Stimulated activated CD8-positive, alpha-beta memory T cell treated with anti-CD3 and anti-CD28 coated beads, Interleukin-12 subunit alpha, Interleukin-12 subunit beta, amount 100 ng/mL, for 4 hours (primary cell): ENCODE results near the gene ZNF331.

ENCODE experiments used
- DNase-seq: peaks from one replicate; pipeline ENCODE4 v3.0.0-alpha.2; 2020; ENCODE audit warnings: low read depth

ZNF331 gene

DNA sequence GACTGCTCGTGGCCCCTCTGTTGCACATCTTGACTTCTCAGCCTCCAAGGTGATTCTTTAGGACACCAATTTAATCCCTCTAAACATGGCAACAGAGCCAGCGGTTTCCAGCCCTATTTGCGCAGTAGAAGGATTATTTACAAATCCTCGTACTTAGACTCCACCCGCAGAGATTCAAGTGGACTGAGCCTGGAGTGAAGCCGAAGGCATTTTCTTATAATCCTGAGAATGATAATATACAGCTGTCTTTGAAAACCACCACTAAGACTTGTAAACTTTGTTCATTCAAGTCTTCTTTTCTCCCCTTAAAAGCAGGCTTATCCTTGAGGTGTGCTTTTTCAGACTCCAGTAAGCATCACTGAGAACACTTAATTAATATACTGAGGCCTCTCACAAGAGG lies 89.0 kb downstream of the ZNF331 start:
- DNase-seq, result no peak
